Uterus (tissue), 2 donors: ENCODE data around the gene CEP20.

Experiments used
- CTCF ChIP-seq, 4 experiments: fragments of 200-600 bp in 2 of 4; fragments of 450-650 bp in 2 of 4; sonication (generic) in 2 of 4; IDR thresholded peaks; one replicate each; pipeline ENCODE4 v1.5.1; 2016 to 2019; ENCODE audit warnings: antibody characterized with exemption in 4 of 4, mild to moderate bottlenecking in 2 of 4, moderate library complexity in 1 of 4
- POLR2A ChIP-seq, 2 donors: fragments of 450-650 bp; IDR thresholded peaks; one replicate each; pipeline ENCODE4 v1.6.1; 2016; ENCODE audit warnings: antibody characterized with exemption in 2 of 2, mild to moderate bottlenecking in 1 of 2, moderate library complexity in 1 of 2

- no peak for TF ChIP-seq CTCF (IDR thresholded peaks at IDR 0.05)
- TF ChIP-seq POLR2A (IDR thresholded peaks at IDR 0.05), result no peak
Observed at GRCh38 chr16:15870011-15870410, 18.4 kb downstream of the CEP20 start.
